ENCODE data around the gene BMP3.
"Not testable (repeated sequence)": the region's sequence is repeated elsewhere in the genome, so short reads cannot be mapped to it uniquely, and the experiment has no call there.

Gene BMP3, protein sequence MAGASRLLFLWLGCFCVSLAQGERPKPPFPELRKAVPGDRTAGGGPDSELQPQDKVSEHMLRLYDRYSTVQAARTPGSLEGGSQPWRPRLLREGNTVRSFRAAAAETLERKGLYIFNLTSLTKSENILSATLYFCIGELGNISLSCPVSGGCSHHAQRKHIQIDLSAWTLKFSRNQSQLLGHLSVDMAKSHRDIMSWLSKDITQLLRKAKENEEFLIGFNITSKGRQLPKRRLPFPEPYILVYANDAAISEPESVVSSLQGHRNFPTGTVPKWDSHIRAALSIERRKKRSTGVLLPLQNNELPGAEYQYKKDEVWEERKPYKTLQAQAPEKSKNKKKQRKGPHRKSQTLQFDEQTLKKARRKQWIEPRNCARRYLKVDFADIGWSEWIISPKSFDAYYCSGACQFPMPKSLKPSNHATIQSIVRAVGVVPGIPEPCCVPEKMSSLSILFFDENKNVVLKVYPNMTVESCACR

DNA sequence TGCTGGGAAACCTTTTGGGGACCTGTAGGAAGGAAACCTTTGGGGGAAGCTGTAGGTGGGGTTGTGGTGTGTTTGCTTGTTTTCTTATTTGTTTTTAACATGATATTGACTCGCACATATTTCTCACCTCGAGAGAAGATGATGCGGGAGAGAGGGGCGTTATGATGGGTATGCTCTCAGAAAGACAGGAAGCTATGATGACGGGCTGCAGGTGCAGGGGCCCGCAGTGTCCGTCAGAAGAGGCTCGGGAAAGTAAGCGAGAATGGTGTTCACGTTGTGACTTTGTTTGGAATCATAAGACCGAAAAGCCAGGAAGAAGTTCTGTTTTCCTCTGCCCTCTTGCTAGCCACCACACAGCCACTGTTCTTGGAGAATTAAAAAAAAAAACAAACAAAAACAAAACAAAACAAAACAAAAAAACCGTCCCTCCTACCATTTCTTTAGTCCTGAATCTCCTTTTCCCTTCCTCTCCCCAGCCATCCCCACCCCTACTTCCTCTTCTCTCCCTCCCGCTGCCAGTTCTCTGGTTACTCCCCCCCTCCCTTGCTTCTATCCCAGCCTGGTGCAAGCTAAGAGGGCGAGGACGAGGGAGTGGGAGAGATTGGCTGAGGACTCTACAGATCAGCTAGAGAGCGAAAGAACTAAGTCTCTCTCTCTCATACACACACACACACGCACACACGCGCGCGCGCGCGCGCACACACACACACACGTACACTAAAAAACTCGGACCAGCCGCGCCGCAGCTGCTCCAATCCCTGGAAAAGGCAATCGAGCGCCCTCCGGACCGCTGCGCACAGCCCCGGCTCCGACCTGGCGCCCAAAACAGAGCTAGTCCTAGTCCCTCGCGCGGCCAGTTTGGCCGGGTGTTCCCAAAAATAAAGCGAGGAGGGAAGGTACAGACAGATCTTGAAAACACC is at the start of gene BMP3:
Gene BMP3 (plus strand): TSS at position 648 of the 920 bp plus-strand sequence. CDS start 577 bp downstream, outside the sequence.
- no peak for DNase-seq

DNA sequence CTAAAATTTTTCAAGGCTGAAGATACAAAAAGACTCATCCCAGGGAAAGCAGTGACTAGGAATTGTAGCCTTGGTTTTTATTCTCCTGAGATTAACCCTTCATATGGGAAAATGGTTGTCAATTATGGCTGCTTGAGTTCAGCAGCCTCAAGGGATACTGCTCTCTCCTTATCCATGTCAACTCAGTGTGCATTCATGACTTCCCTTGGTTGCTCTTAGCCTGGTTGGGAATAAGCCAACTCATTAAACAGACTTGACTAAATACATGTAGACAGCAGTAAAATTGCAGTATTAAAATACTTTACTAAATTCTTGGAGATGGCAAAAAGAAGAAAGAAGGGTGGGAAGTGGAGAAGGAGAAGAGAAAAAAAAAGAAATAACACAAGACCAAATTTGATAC is 44.5 kb upstream of the BMP3 start:
- DNase-seq, result no peak

GRCh38 chr4:80989921-80990544 is 40.5 kb upstream of the BMP3 start:
- no peak for DNase-seq

- DNase-seq, result no peak
Observed at GRCh38 chr4:80990851-80991250, 39.7 kb upstream of the BMP3 start.

GRCh38 chr4:80999943-81000342 is 30.6 kb upstream of the BMP3 start:
- no peak for DNase-seq

DNA sequence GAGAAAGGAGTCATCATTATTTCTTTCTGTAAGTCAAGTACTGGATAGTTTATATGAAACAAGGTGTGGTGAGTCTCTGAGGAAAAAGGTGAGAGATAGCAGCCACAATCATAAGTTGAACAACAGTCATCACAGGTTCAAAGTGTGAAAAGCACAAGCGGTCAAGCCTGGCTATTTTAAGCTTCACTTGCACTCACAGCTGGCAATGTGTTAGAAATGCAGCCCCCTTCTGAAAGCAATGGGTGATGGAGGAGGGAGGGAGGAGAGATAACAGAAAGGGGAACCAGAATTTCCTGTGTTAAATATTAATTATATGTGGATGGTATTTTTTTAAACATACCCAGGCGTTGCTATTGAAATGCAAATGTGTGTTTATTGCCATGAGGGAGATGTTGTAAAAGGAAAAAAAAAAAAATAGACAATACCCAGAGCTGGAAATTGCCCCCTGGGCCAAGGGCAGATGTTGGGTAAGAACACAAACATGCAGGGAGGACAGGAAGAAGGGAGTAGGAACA is 26.9 kb upstream of the BMP3 start:
- peak; percentile 1 for DNase-seq

DNA sequence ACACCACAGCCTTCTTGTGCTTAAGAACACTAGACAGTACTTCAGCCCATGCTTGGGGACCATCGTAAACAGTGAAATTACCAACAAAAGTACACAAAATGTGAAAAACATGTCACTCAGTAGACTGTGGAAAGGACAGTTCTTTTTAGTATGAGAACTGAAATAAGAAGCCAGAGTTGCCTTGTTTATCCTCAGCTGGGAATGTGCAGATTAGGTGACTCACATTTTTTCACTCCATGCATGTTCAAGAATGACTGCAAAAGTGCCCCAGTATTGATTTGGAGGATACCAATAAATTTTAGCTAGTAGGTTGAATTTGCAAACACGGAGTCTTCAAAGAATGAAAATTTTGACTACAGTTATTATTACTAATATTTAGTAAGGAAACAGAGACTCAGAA is 23.1 kb upstream of the BMP3 start:
- no peak for DNase-seq

DNA sequence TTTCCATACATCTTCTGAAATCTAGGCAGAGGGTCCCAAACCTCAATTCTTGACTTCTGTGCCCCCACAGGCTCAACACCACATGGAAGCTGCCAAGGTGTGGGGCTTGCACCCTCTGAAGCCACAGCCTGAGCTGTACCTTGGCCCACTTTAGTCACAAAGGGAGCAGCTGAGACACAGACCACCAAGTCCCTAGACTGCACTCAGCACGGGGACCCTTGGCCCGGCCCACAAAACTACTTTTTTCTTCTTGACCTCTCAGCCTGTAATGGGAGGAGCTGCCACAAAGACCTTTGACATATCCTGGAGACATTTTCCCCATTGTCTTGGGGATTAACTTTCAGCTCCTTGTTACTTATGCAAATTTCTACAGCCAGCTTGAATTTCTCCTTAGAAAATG is 13.9 kb upstream of the BMP3 start:
- not testable (repeated sequence) for DNase-seq

DNA sequence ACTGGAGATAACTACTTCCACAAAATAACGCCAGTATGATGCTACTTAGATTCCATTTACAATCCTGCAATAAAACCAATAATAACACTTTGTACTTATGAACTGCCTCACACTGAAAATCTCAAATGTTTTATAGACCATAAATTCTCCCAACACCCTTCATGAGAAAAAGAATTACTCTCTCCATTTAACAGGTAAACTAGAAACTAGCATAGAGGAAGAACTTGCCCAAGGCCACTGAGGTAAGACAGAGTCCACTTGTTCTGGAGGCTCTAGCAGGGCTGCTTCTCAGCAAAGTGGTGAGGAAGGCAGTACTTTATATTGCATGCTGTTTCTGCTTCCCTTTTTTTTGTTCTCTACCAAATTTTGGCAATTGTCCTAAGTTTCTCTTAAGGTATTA is 11.5 kb upstream of the BMP3 start:
- DNase-seq, result no peak

GRCh38 chr4:81021142-81021944 is 9.2 kb upstream of the BMP3 start:
- DNase-seq, result no peak

DNA sequence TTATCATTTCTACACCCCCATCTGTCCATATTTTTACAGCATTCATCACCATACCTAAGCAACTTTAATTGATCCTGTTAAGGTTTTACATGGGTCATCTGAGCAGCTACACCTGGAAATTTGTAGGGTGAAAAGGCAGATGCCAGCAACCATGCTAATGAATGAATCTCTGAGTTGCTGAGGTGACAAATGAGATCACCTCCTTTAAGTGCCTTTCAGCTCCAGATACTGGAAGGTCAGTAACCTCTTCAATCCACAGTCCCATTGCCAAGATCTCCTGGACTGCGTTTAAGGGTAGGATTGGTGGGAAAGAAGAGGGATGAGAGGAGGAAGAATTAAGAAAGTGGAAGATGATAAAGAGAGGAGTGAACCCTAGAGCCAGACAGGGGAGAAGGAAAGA is 8.5 kb upstream of the BMP3 start:
- no peak for DNase-seq

GRCh38 chr4:81023484-81023883 is 7.0 kb upstream of the BMP3 start:
- no peak for DNase-seq

- no peak for DNase-seq
Observed at GRCh38 chr4:81030981-81031791, 678 bp downstream of the BMP3 start.

GRCh38 chr4:81031796-81032551 is 1.5 kb downstream of the BMP3 start:
- DNase-seq, result no peak

GRCh38 chr4:81032771-81033684 is 2.5 kb downstream of the BMP3 start:
- DNase-seq, result no peak

GRCh38 chr4:81038636-81039350 is 8.3 kb downstream of the BMP3 start:
- DNase-seq, result no peak

- no peak for DNase-seq
Observed at GRCh38 chr4:81039351-81039972, 9.0 kb downstream of the BMP3 start.

DNA sequence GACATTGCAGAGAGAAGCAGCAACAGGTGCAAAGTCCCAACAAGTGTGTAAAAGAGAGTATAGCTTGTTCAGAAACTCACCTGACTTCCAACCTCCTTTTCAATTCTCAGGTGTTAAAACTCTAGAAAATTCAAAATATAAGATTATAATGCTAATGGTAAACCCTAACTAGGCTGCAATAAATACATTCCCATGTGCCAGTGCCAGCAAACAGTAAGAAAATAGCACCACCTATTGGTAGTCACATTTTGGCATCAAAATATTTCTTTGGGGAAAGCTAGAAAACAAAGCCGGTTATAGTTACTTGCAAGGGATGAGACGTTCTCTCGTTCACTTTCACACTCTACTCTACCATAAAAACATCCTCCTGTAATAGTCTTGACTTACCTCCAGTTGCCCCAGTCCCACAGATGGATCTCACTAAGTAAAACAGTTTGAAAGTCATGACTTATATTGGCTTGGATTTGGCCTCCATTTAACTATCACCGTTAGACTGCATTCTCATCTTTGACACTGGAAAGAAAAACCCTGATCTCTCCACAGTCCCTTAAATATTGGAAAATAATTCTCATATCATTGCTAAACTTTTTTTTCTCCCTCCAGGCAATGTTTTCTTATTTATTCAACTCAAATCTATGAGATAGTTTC is 9.6 kb downstream of the BMP3 start:
- DNase-seq, result no peak

Data from NK-92 treated with Interleukin-12 subunit alpha and Interleukin-12 subunit beta, amount 100 ng/mL, for 24 hours (cell line).